GM21360 (cell line): ENCODE results near the gene ABCC11.
"Not testable (repeated sequence)": the region's sequence is repeated elsewhere in the genome, so short reads cannot be mapped to it uniquely, and the experiment has no call there.

ENCODE experiments used
- ATAC-seq: cut with Tn5 transposase; IDR thresholded peaks from one replicate; pipeline ENCODE4 v1.9.1; 2021; ENCODE audit warnings: mild to moderate bottlenecking, moderate library complexity; ENCODE audit not compliant: unreplicated experiment

ABCC11 gene

DNA sequence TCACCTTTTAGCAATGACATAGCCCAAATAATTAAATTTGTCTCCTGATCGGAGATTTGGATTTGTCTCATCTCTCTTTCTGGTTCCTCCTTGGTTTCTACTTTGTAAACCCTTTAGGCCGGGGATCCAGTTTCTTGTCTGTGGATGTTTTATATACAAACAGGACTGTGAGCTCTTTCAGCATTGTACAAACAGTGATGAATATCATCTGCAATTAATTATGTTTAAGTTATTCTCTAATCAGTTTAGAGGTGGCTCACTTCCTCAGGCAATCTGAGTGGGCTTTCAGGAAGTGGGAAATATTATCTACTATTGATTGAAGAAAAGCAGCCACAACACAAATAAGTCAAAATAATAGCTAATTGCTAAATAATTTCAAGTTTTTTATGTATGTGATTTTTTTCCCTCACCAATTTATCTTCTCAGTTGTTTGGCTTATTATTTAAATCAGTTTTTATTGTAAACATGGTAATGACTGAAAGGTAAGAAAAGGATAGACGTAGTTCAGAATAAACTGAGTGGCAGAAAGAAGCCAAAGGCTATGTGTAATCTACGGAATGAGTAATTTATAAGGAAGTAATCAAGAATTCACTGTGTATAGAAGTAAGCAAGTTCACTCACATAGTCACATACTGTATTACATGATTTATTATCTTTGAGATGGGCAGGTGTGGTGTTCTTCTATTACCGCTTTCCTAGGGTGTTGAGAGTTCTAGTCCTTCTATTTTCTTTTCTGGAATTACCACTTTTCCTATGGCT, 3.4 kb upstream of the ABCC11 start:
- ATAC-seq = no peak

DNA sequence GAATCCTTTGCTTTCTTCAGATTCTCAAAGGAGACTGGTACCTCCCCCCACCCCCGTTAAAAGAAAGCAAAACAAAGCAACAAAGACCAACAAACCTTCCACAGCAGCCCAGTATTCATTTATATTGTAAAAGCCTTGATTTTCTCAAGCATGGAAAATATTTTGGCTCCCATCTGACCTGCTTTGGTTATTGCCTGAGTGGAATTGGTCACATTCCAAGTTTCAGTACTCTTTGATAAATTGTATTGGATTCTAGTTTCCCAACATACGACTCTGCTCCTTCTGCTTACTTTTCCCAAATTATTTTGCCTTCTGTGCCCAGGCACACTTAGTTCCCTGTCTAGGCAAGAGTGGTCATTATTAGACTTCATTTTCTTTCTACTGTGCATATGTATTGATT, 1.3 kb downstream of the ABCC11 start:
- no peak for ATAC-seq

- no peak for ATAC-seq
Measured at GRCh38 chr16:48244863-48245195, 2.5 kb downstream of the ABCC11 start.

GRCh38 chr16:48244080-48244862, 3.1 kb downstream of the ABCC11 start, which contains the start of gene LONP2:
LONP2 (plus strand) TSS chr16:48244300; CDS start chr16:48244389, 89 bp downstream.
- peak; percentile 96 for ATAC-seq

GRCh38 chr16:48240147-48240546, 7.2 kb downstream of the ABCC11 start:
- not testable (repeated sequence) for ATAC-seq

DNA sequence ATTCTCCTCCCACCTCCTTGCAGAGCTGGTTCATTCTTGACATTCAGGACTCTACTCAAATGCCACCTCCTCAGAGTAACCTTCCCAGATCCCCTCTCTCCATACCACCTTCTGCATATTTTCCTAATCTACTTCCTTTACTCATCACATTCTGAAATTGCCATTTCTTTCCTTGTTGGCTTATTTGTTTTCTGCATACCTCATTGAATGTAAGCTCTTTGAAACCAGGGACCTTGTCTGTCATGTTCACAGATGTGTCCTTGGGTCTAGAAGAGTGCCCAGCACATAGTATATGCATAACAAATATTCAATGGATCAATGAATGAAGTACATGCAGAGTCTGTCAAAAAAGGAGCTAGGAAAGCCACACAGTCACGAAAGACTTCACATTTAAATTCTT, 11.1 kb downstream of the ABCC11 start:
- ATAC-seq = no peak

- ATAC-seq = no peak
Measured at GRCh38 chr16:48235556-48236136, 11.7 kb downstream of the ABCC11 start.

DNA sequence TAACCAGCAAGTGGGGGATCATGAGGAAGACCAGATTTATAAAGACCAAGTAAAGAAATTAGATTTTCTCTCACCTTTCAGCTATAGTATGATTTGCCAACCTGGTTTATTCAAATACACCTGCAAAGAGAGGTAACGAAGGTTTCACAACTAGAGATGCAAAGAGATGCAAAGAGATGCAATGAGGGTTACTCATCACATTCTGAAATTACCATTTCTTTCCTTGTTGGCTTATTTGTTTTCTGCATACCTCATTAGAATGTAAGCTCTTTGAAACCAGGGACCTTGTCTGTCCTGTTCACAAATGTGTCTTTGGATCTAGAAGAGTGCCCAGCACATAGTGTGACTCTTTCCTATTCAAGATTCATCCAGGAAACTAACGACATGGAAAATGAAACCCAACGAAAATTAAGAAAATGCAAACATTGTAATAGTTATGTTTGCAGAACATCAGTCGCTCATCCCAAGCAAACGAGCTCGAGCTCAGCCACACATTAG, 12.2 kb downstream of the ABCC11 start:
- no peak for ATAC-seq

DNA sequence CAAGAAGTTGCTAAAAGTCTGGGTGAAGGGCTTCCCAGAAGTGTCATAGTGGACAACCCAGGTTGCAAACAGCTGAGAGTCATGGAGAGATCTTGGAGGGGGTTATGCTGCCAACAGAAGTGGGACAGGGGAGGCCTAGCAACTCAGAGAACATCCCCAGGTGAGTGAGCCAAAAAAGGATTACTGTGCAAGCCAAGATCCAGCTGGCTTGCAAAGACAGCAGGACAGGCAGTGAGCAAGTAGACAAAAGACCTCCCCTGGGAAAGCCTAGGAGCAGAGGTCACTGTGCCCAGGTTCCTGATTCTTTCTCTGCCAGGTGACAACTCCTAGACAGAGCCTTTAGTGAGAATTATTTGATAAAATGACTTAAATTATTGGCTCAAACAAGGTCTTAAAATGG, 12.7 kb downstream of the ABCC11 start:
- no peak for ATAC-seq

- ATAC-seq = peak; percentile 22
Measured at GRCh38 chr16:48232493-48233040, 14.8 kb downstream of the ABCC11 start.

GRCh38 chr16:48231727-48232492, 15.4 kb downstream of the ABCC11 start:
- ATAC-seq = peak; percentile 83

GRCh38 chr16:48225456-48225855, 21.9 kb downstream of the ABCC11 start:
- ATAC-seq = no peak

- no peak for ATAC-seq
Measured at GRCh38 chr16:48223490-48223889, 23.8 kb downstream of the ABCC11 start.

DNA sequence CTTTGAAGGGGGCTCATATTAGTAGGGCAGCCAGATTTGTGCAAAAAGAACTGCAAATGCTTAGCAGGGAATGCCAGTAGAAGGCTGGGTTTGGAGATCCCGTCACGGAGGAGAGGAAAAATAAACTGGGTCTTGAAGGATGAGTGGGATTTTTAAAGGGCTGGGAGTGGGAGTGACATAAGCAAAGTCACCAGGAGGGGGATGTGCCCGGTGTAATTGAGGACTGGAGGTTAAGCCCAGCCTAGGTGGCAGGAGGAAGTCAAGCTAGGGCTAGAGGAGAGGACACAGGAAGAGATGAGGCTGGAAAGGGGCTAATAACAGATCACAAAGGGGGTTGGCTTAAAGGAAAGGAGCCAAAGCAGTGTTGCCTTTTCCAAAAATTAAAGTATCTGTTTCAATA, 26.4 kb downstream of the ABCC11 start:
- ATAC-seq = no peak

- ATAC-seq = no peak
Measured at GRCh38 chr16:48218473-48218872, 28.9 kb downstream of the ABCC11 start.

GRCh38 chr16:48217708-48218107, 29.6 kb downstream of the ABCC11 start:
- no peak for ATAC-seq

- ATAC-seq = no peak
Measured at GRCh38 chr16:48215738-48216137, 31.6 kb downstream of the ABCC11 start.

- ATAC-seq = no peak
Measured at GRCh38 chr16:48212033-48212432, 35.3 kb downstream of the ABCC11 start.

GRCh38 chr16:48210747-48211146, 36.6 kb downstream of the ABCC11 start:
- no peak for ATAC-seq

DNA sequence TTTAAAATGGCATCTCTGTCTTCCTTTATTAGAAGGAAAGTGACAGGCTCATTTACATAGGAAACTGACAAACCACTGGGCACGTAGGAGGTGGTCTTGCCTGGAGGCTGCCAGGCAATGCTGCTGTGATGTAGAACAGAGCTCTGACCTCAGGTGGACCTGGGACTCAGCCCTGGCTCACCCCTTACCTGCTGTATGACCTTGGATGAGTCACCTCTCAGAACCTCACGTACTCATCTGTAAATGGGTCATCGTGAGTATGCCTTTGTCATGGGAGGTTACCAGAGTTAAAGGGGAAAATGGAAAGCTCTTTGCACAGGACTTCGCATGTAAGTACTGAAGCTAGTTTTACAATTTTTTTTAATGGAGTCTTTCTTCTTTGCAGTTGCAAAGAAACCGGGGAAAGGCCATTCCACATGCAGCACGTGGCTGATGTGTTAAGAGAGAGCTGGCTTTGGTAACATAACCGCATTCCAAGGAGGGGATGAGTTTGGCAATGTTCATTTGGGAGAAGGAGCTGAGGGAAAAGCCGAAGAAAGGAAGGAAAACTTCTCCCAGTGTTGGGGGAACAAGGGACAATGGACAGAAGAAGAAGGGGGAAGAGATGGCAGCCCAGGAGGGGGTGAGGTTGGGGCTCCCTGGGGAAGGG, 40.6 kb downstream of the ABCC11 start:
- no peak for ATAC-seq
